HS-27A (cell line): Measurements from ENCODE around the gene CDHR5.

Experiments
- DNase-seq: peaks from one replicate; pipeline ENCODE4 v3.0.0-alpha.2; 2012; ENCODE audit warnings: low read depth, missing footprints

CDHR5 gene

DNA sequence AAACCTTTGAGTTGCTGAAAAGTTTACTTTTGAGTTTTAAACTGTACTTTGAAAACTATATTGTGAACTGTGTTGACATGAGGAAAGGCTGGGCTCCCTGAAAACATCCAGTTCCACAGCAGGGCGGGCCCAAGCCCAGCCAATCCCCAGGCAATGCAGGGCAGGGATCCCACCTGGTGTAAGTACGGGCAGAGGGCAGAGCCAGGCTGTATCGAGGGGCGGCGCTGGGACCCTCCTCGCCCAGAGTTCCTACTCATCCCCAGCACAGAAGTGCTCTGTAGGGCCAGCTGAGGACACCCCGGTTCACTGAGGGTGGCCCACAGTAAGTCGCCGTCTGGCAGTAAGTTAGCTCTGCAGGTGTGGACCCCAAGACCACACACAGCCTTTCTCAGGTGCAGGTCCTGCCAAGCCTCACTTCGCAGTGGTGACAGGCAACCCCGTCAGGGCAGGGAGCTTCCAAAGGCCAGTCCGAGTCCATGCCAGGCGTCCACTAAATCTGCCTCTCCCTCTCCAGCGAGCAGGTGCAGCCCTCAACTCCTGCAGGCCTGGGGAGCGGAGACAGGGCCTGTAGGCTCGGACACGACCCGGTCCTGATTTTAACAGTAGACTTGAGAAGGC, 57.6 kb downstream of the CDHR5 start:
- no peak for DNase-seq
